H1 (cell line): ENCODE data around the gene ACVR1. TPM values are rescaled to one million over a fixed set of nuclear protein-coding genes. Genes with fewer than 3 reads are reported as not detected.

Experiments used
- CTCF ChIA-PET: fragments of 300-600 bp; sonication (Branson Sonifier 250); formaldehyde crosslinking; loops from one replicate; lab custom pipeline; 2021; ENCODE audit not compliant: partially characterized antibody; lab: Charles Lee
- POLR2A ChIA-PET: fragments of 300-600 bp; sonication (Branson Sonifier 250); formaldehyde crosslinking; loops from one replicate; lab custom pipeline; 2021; ENCODE audit warnings: inconsistent platforms; ENCODE audit not compliant: partially characterized antibody; lab: Charles Lee
- DNase-seq, 2 experiments: peaks; one replicate each; pipeline versions ENCODE4 v3.0.0 to v3.0.0-alpha.2; 2010 to 2022; ENCODE audit warnings: low spot score in 2 of 2, low read depth in 1 of 2, mixed read lengths in 1 of 2
- FAIRE-seq: peaks from 2 replicates; lab custom pipeline; 2011; peaks lifted over from hg19 to GRCh38; lab: Jason Lieb, UNC
- H2AFZ ChIP-seq: 2 replicates; pipeline ENCODE4 v1.8.1; 2012; ENCODE audit warnings: low read length, inconsistent platforms
- H2AK5ac ChIP-seq: 2 replicates; pipeline ENCODE4 v1.6.1; 2013; ENCODE audit warnings: low read depth, low read length
- H2BK120ac ChIP-seq: replicated peaks from 2 replicates; pipeline ENCODE3; 2013; ENCODE audit warnings: low read depth, low read length, inconsistent platforms
- H2BK12ac ChIP-seq: 2 replicates; pipeline ENCODE4 v1.6.1; 2013; ENCODE audit warnings: low read depth, low read length
- H2BK15ac ChIP-seq: 2 replicates; pipeline ENCODE4 v1.6.1; 2013; ENCODE audit warnings: low read length
- H2BK20ac ChIP-seq: 2 replicates; pipeline ENCODE4 v1.6.1; 2013; ENCODE audit warnings: low read length
- H2BK5ac ChIP-seq: 2 replicates; pipeline ENCODE4 v1.6.1; 2013; ENCODE audit warnings: low read depth, low read length
- H3K14ac ChIP-seq: 2 replicates; pipeline ENCODE4 v1.6.1; 2013; ENCODE audit warnings: inconsistent platforms; ENCODE audit not compliant: insufficient read length
- H3K18ac ChIP-seq: 2 replicates; pipeline ENCODE4 v1.6.1; 2013; ENCODE audit warnings: low read length; ENCODE audit errors: extremely low read depth
- H3K23ac ChIP-seq: 2 replicates; pipeline ENCODE4 v1.6.1; 2013; ENCODE audit warnings: inconsistent platforms; ENCODE audit not compliant: insufficient read length
- H3K23me2 ChIP-seq: 2 replicates; pipeline ENCODE4 v1.6.1; 2013; ENCODE audit warnings: low read depth, low read length
- H3K27ac ChIP-seq: 2 replicates; pipeline ENCODE4 v1.6.1; 2011; ENCODE audit warnings: low read depth, low read length, inconsistent platforms
- H3K27me3 ChIP-seq, 4 experiments: replicated peaks in 1 of 4; 1 replicate in 1 of 4; 2 replicates in 3 of 4; pipeline versions ENCODE4 v1.6.1 to v1.8.1; 2011 to 2013; ENCODE audit warnings: low read length in 3 of 4, mild to moderate bottlenecking in 3 of 4, inconsistent platforms in 2 of 4, mixed read lengths in 2 of 4, moderate library complexity in 1 of 4; ENCODE audit not compliant: control insufficient read depth in 3 of 4, insufficient read depth in 3 of 4; ENCODE audit errors: extremely low read depth in 1 of 4
- H3K36me3 ChIP-seq, 4 experiments: 2 replicates each; pipeline versions ENCODE4 v1.6.1 to v1.8.1; 2011 to 2013; ENCODE audit warnings: mild to moderate bottlenecking in 4 of 4, low read length in 3 of 4, moderate library complexity in 2 of 4, control low read depth in 1 of 4, inconsistent platforms in 1 of 4; ENCODE audit not compliant: insufficient read depth in 4 of 4, control insufficient read depth in 2 of 4
- H3K4ac ChIP-seq: replicated peaks from 2 replicates; pipeline ENCODE3; 2013; ENCODE audit warnings: low read length, low read depth, mixed read lengths, inconsistent platforms; ENCODE audit not compliant: insufficient read length
- H3K4me1 ChIP-seq, 4 experiments: replicated peaks in 1 of 4; 1 replicate in 1 of 4; 2 replicates in 3 of 4; pipeline versions ENCODE4 v1.6.1 to v1.8.1; 2011 to 2013; ENCODE audit warnings: low read length in 3 of 4, inconsistent platforms in 2 of 4, mixed read lengths in 1 of 4; ENCODE audit not compliant: insufficient read depth in 4 of 4, control insufficient read depth in 3 of 4
- H3K4me2 ChIP-seq, 2 experiments: 2 replicates each; pipeline versions ENCODE4 v1.6.1 to v1.8.1; 2011 to 2013; ENCODE audit warnings: low read depth in 2 of 2, low read length in 2 of 2, control low read depth in 1 of 2, inconsistent platforms in 1 of 2, mild to moderate bottlenecking in 1 of 2; ENCODE audit not compliant: insufficient read depth in 1 of 2
- H3K4me3 ChIP-seq, 4 experiments: fragments of 200-600, 300-600 bp in 1 of 4; sonication (generic), shearing (Covaris generic), sonication (Bioruptor Twin) in 1 of 4; 2 replicates each; pipeline versions ENCODE4 v1.5.1 to v1.8.1; 2011 to 2016; ENCODE audit warnings: low read length in 4 of 4, low read depth in 3 of 4, control low read depth in 2 of 4, inconsistent platforms in 2 of 4, mild to moderate bottlenecking in 2 of 4, mixed read lengths in 1 of 4, moderate library complexity in 1 of 4; ENCODE audit not compliant: insufficient read depth in 2 of 4; ENCODE audit errors: extremely low read depth in 1 of 4
- H3K56ac ChIP-seq: replicated peaks from 2 replicates; pipeline ENCODE3; 2013; ENCODE audit warnings: low read depth, mild to moderate bottlenecking, mixed read lengths, low read length, inconsistent platforms; ENCODE audit not compliant: insufficient read length
- H3K79me1 ChIP-seq: 2 replicates; pipeline ENCODE4 v1.6.1; 2013; ENCODE audit warnings: low read depth, low read length, control low read depth
- H3K79me2 ChIP-seq, 2 experiments: 2 replicates each; pipeline versions ENCODE4 v1.6.1 to v1.8.1; 2012 to 2013; ENCODE audit warnings: low read length in 2 of 2, mild to moderate bottlenecking in 2 of 2, inconsistent platforms in 1 of 2; ENCODE audit not compliant: insufficient read depth in 2 of 2, control insufficient read depth in 1 of 2
- H3K9ac ChIP-seq, 4 experiments: replicated peaks in 1 of 4; 1 replicate in 1 of 4; 2 replicates in 3 of 4; pipeline versions ENCODE4 v1.6.1 to v1.8.1; 2011 to 2013; ENCODE audit warnings: low read depth in 3 of 4, low read length in 3 of 4, control low read depth in 2 of 4, mild to moderate bottlenecking in 2 of 4, moderate library complexity in 2 of 4, inconsistent platforms in 1 of 4; ENCODE audit errors: extremely low read depth in 1 of 4
- H3K9me3 ChIP-seq, 2 experiments: 2 replicates each; pipeline versions ENCODE4 v1.6.1 to v1.8.1; 2012 to 2013; ENCODE audit warnings: mild to moderate bottlenecking in 2 of 2, moderate library complexity in 2 of 2, control low read depth in 1 of 2, inconsistent platforms in 1 of 2, low read depth in 1 of 2, low read length in 1 of 2, mixed read lengths in 1 of 2; ENCODE audit not compliant: insufficient read depth in 2 of 2
- H4K20me1 ChIP-seq, 2 experiments: replicated peaks in 1 of 2; 2 replicates each; pipeline versions ENCODE3 to v1.8.1; 2011 to 2013; ENCODE audit warnings: inconsistent platforms in 2 of 2, low read length in 2 of 2, mild to moderate bottlenecking in 1 of 2; ENCODE audit not compliant: insufficient read depth in 2 of 2, control insufficient read depth in 1 of 2
- H4K5ac ChIP-seq: 2 replicates; pipeline ENCODE4 v1.6.1; 2013; ENCODE audit warnings: low read length, low read depth, mixed read lengths, inconsistent platforms; ENCODE audit not compliant: insufficient read length
- H4K8ac ChIP-seq: 2 replicates; pipeline ENCODE4 v1.8.0; 2013; ENCODE audit warnings: mild to moderate bottlenecking, moderate library complexity, low read length, inconsistent platforms; ENCODE audit not compliant: insufficient read depth; ENCODE audit errors: extremely low read depth
- H4K91ac ChIP-seq: replicated peaks from 2 replicates; pipeline ENCODE3; 2013; ENCODE audit warnings: low read length, mixed read lengths, inconsistent platforms; ENCODE audit not compliant: insufficient read length
- BRCA1 ChIP-seq: IDR thresholded peaks from 2 replicates; pipeline ENCODE4 v1.6.1; 2012; ENCODE audit warnings: low read depth, low read length, improper control_type of control experiment
- EGR1 ChIP-seq: IDR thresholded peaks from 2 replicates; pipeline ENCODE4 v1.6.1; 2011; ENCODE audit warnings: low read depth, low read length, borderline replicate concordance
- GTF2F1 ChIP-seq: IDR thresholded peaks from 2 replicates; pipeline ENCODE4 v1.6.1; 2012; ENCODE audit warnings: low read depth, low read length, improper control_type of control experiment, borderline replicate concordance
- KDM1A ChIP-seq: fragments of 200-600, 300-600 bp; sonication (generic); IDR thresholded peaks from 2 replicates; pipeline ENCODE4 v1.7.1; 2016; ENCODE audit warnings: mild to moderate bottlenecking, low read length, borderline replicate concordance
- PHF8 ChIP-seq: fragments of 200-600 bp; sonication (generic); conservative IDR thresholded peaks from 2 replicates; pipeline ENCODE4 v1.7.1; 2012; ENCODE audit warnings: low read depth, mild to moderate bottlenecking, inconsistent platforms, low read length, moderate library complexity
- POU5F1 ChIP-seq: IDR thresholded peaks from 2 replicates; pipeline ENCODE4 v1.6.1; 2011; ENCODE audit warnings: low read depth, mild to moderate bottlenecking, low read length, moderate library complexity
- RBBP5 ChIP-seq: IDR thresholded peaks from 2 replicates; pipeline ENCODE4 v1.7.1; 2012; ENCODE audit warnings: low read depth, mild to moderate bottlenecking, inconsistent platforms, low read length, moderate library complexity, borderline replicate concordance
- ZNF274 ChIP-seq: IDR thresholded peaks from 2 replicates; pipeline ENCODE4 v1.7.0; 2012; ENCODE audit warnings: low read length, borderline replicate concordance; ENCODE audit errors: extremely low read depth
- WGBS, 2 experiments: shearing (Covaris generic) in 1 of 2; methylation state at CpG; one replicate each; pipeline versions ENCODE4 v1.1.6 to v1.1.7; 2013 to 2015; ENCODE audit warnings: low lambda C conversion rate in 2 of 2, mixed read lengths in 2 of 2, inconsistent platforms in 1 of 2, low coverage in 1 of 2, missing lambda C conversion rate in 1 of 2; ENCODE audit not compliant: insufficient replicate concordance in 2 of 2, insufficient coverage in 1 of 2, insufficient read length in 1 of 2; ENCODE audit errors: extremely low coverage in 1 of 2, missing lambda C conversion rate in 1 of 2; 5-methylcytosine and 5-hydroxymethylcytosine counted together
- long read RNA-seq, 2 experiments: library from RNA in 1 of 2; library from capped mRNA in 1 of 2; stranded (forward); transcript quantifications; one replicate each; pipeline ENCODE4 v2.0.0, GENCODE V29; 2021; ENCODE audit warnings: inconsistent platforms in 1 of 2
- polyA minus RNA-seq, 3 experiments: library from RNA; depleted of rRNA, polyadenylated mRNA; stranded (reverse); fragments of >200 nt; gene quantifications; 1 replicate in 2 of 3; 2 replicates in 1 of 3; pipeline ENCODE4 v1.2.3, GENCODE V29; 2011
- polyA plus RNA-seq, 7 experiments: library from polyadenylated mRNA; depleted of rRNA in 3 of 7; stranded (reverse) in 5 of 7; unstranded in 2 of 7; fragments of >200 nt in 5 of 7; fragments of 200-250 nt in 2 of 7; gene quantifications; 1 replicate in 5 of 7; 2 replicates in 1 of 7; 4 replicates in 1 of 7; pipeline versions ENCODE4 v1.2.1 to v1.2.3, GENCODE V29; 2011 to 2013; ENCODE audit warnings: missing spikeins in 2 of 7, mixed read lengths in 2 of 7
- total RNA-seq: library from RNA; stranded (reverse); fragmentation: NEBNext Ultra II Directional; extraction: Animal tissue kit (Norgen Biotek cat#: 25700); gene quantifications from 2 replicates; pipeline ENCODE4 v1.2.1, GENCODE V29; 2021

ACVR1 gene
- total RNA-seq (17.5 and 17.7 TPM in 2 replicates), polyA plus RNA-seq (2011; rRNA removed) (6.3 and 8.5 TPM in 2 replicates), polyA minus RNA-seq (2011; rRNA and poly(A)+ RNA removed) (12.4 and 14.9 TPM in 2 replicates)
- 8.5 TPM for polyA plus RNA-seq (2011; cell fraction: cytosol; rRNA removed)
- 6.4 TPM for polyA plus RNA-seq (2011; cell fraction: nucleus; rRNA removed)
- polyA plus RNA-seq (2012, experiment 1 of 2): 12.1 to 13.8 TPM (median 12.9 TPM) in 4 replicates
- 5.3 TPM for polyA plus RNA-seq (2012, experiment 2 of 2)
- 13.8 TPM for polyA plus RNA-seq (2013, experiment 1 of 2)
- polyA plus RNA-seq (2013, experiment 2 of 2): 14.4 TPM
- polyA minus RNA-seq (2011; cell fraction: cytosol; rRNA and poly(A)+ RNA removed): 7.6 TPM
- 13.9 TPM for polyA minus RNA-seq (2011; cell fraction: nucleus; rRNA and poly(A)+ RNA removed)
- long read RNA-seq, experiment 1, transcript ACVR1-207 (11 exons, 2,861 nt): major isoform, 5 of 20 reads
- long read RNA-seq, experiment 1, partial matches to known transcripts: 7 of 20 reads
- long read RNA-seq, experiment 1, other reads (novel, unspliced or antisense): 8 of 20 reads
- long read RNA-seq, experiment 2, partial matches to known transcripts: 5 of 8 reads
- long read RNA-seq, experiment 2, other reads (novel, unspliced or antisense): 2 of 8 reads

- Histone ChIP-seq H3K56ac (no peak within 1 kb of the TSS), H3K9ac (peak within 1 kb of the TSS; percentile 20 to 93 (median 64); a peak in 6 of 7 replicates), H4K20me1 (peaks cover 2 to 4% of the 10 kb centered on the region in 2 experiments), H3K23ac (no peak within 1 kb of the TSS), H4K91ac (no peak within 1 kb of the TSS), H3K36me3 (no peaks in the 10 kb centered on the region), H3K27me3 (peaks cover 0 to 4% (median 0%) of the 10 kb centered on the region in 4 experiments; a peak in 1 of 7 replicates), H3K23me2 (peaks cover 6% of the 10 kb centered on the region; the same call in 1 of the 2 replicates), H3K4me2 (peak within 1 kb of the TSS; percentile 91 to 98), H3K9me3 (no peaks in the 10 kb centered on the region), H2BK120ac (no peak within 1 kb of the TSS), H3K79me2 (peaks cover 6 to 35% of the 10 kb centered on the region in 2 experiments; a peak in 3 of 4 replicates), H2AK5ac (no peak within 1 kb of the TSS), H4K5ac (no peak within 1 kb of the TSS), H3K14ac (no peak within 1 kb of the TSS), H3K4me3 (peak within 1 kb of the TSS; percentile 53 to 78 (median 72)), H3K27ac (no peak within 1 kb of the TSS; the same call in 1 of the 2 replicates), H2BK20ac (no peak within 1 kb of the TSS), H4K8ac (peak within 1 kb of the TSS; percentile 53; the same call in 1 of the 2 replicates), H3K79me1 (peaks cover 4% of the 10 kb centered on the region; the same call in 1 of the 2 replicates), H2AFZ (peak within 1 kb of the TSS; percentile 54; the same call in 1 of the 2 replicates), H2BK15ac (no peak within 1 kb of the TSS), H3K4me1 (peaks cover 0 to 8% (median 3%) of the 10 kb centered on the region in 4 experiments; a peak in 3 of 7 replicates), H3K18ac (peak within 1 kb of the TSS; percentile 54; the same call in 1 of the 2 replicates), H3K4ac (no peak within 1 kb of the TSS), H2BK5ac (peak within 1 kb of the TSS; percentile 57; the same call in 1 of the 2 replicates), H2BK12ac (peak within 1 kb of the TSS; percentile 44; the same call in 1 of the 2 replicates)
- DNase-seq (peak; percentile 78 to 87), FAIRE-seq (no peak)
- POLR2A ChIA-PET: interaction anchor here (0.7 to 1.4 kb wide), 5 partner anchors 9 to 56 kb away, joined by 3 to 8 read pairs (median 3); no protein-coding TSS in a partner anchor
- no CpG with 5 or more reads among the region's 85 CpGs for WGBS, 2 experiments
- CTCF ChIA-PET: interaction anchor here (0.5 to 2.3 kb wide), 7 partner anchors 9 to 582 kb away, joined by 3 to 8 read pairs (median 3); no protein-coding TSS in a partner anchor
- TF ChIP-seq BRCA1 (no peak), ZNF274 (no peak), EGR1 (no peak), POU5F1 (no peak), GTF2F1 (no peak), PHF8 (peak; percentile 29; the same call in 1 of the 2 replicates), RBBP5 (peak; percentile 61; the same call in 1 of the 2 replicates), KDM1A (no peak)
Measured at GRCh38 chr2:157876066-157876785, at the start of gene ACVR1. Gene ACVR1 (minus strand): TSS chr2:157876330. CDS start chr2:157799493, 76,837 bp downstream.
